Liver (tissue), 9 donors: ENCODE results near the gene ZBTB38. TPM values are rescaled to one million over a fixed set of nuclear protein-coding genes. Genes with fewer than 3 reads are reported as not detected.

Experiments used
- DNase-seq: peaks from one replicate; pipeline ENCODE4 v3.0.0-alpha.2; 2017; ENCODE audit warnings: low spot score
- H3K27ac ChIP-seq, 2 donors: one replicate each; pipeline ENCODE4 v1.7.0; 2013; ENCODE audit warnings: inconsistent platforms in 2 of 2, low read length in 2 of 2, control low read depth in 1 of 2, low read depth in 1 of 2, mild to moderate bottlenecking in 1 of 2
- H3K27me3 ChIP-seq, 4 donors: one replicate each; pipeline versions ENCODE4 v1.6.1 to v1.7.0; 2013; ENCODE audit warnings: low read length in 3 of 4, inconsistent platforms in 1 of 4, mild to moderate bottlenecking in 1 of 4, moderate library complexity in 1 of 4; ENCODE audit not compliant: control insufficient read depth in 4 of 4, insufficient read depth in 4 of 4
- H3K36me3 ChIP-seq, 4 donors: one replicate each; pipeline versions ENCODE4 v1.6.1 to v1.7.0; 2013; ENCODE audit warnings: low read length in 3 of 4, mild to moderate bottlenecking in 3 of 4, low read depth in 1 of 4, moderate library complexity in 1 of 4; ENCODE audit not compliant: control insufficient read depth in 4 of 4, insufficient read depth in 3 of 4
- H3K4me1 ChIP-seq, 4 donors: one replicate each; pipeline versions ENCODE4 v1.6.1 to v1.7.0; 2013; ENCODE audit warnings: low read length in 3 of 4, mild to moderate bottlenecking in 3 of 4, moderate library complexity in 1 of 4; ENCODE audit not compliant: control insufficient read depth in 4 of 4, insufficient read depth in 4 of 4
- H3K4me3 ChIP-seq, 3 donors: one replicate each; pipeline versions ENCODE4 v1.6.1 to v1.7.0; 2013; ENCODE audit warnings: low read length in 3 of 3, control low read depth in 1 of 3, low read depth in 1 of 3, mild to moderate bottlenecking in 1 of 3
- H3K9ac ChIP-seq, 2 donors: one replicate each; pipeline ENCODE4 v1.7.0; 2013; ENCODE audit warnings: low read length in 2 of 2, mild to moderate bottlenecking in 2 of 2, moderate library complexity in 2 of 2, control low read depth in 1 of 2, low read depth in 1 of 2
- H3K9me3 ChIP-seq, 4 donors: one replicate each; pipeline versions ENCODE4 v1.6.1 to v1.7.0; 2013; ENCODE audit warnings: low read length in 3 of 4; ENCODE audit not compliant: control insufficient read depth in 4 of 4
- EGR1 ChIP-seq, 2 donors: IDR thresholded peaks; 2 replicates each; pipeline ENCODE4 v1.6.1; 2016 to 2018; ENCODE audit warnings: antibody characterized with exemption in 2 of 2, low read depth in 2 of 2
- FOXA1 ChIP-seq: IDR thresholded peaks from 2 replicates; pipeline ENCODE4 v1.6.1; 2016; ENCODE audit warnings: antibody characterized with exemption
- FOXA2 ChIP-seq: IDR thresholded peaks from 2 replicates; pipeline ENCODE4 v1.6.1; 2016; ENCODE audit warnings: antibody characterized with exemption
- GABPA ChIP-seq, 2 donors: IDR thresholded peaks in 1 of 2; conservative IDR thresholded peaks in 1 of 2; 2 replicates each; pipeline ENCODE4 v1.6.1; 2016; ENCODE audit warnings: antibody characterized with exemption in 2 of 2, mild to moderate bottlenecking in 1 of 2, moderate library complexity in 1 of 2
- HNF4A ChIP-seq, 2 donors: conservative IDR thresholded peaks; 2 replicates each; pipeline ENCODE4 v1.6.1; 2016; ENCODE audit warnings: antibody characterized with exemption in 2 of 2, mild to moderate bottlenecking in 2 of 2
- HNF4G ChIP-seq: IDR thresholded peaks from 2 replicates; pipeline ENCODE4 v1.6.1; 2016; ENCODE audit warnings: antibody characterized with exemption
- NR2F2 ChIP-seq: IDR thresholded peaks from 2 replicates; pipeline ENCODE4 v1.6.1; 2016; ENCODE audit warnings: antibody characterized with exemption
- RAD21 ChIP-seq, 2 donors: IDR thresholded peaks; 2 replicates each; pipeline ENCODE4 v1.6.1; 2016; ENCODE audit warnings: antibody characterized with exemption in 2 of 2, mild to moderate bottlenecking in 2 of 2
- RXRA ChIP-seq, 2 donors: IDR thresholded peaks; 2 replicates each; pipeline ENCODE4 v1.6.1; 2017 to 2018; ENCODE audit warnings: antibody characterized with exemption in 2 of 2, mild to moderate bottlenecking in 1 of 2
- SP1 ChIP-seq: IDR thresholded peaks from 2 replicates; pipeline ENCODE4 v1.6.1; 2018; ENCODE audit warnings: antibody characterized with exemption, mild to moderate bottlenecking
- TAF1 ChIP-seq: conservative IDR thresholded peaks from 2 replicates; pipeline ENCODE4 v1.6.1; 2016; ENCODE audit warnings: antibody characterized with exemption, mild to moderate bottlenecking
- YY1 ChIP-seq: IDR thresholded peaks from 2 replicates; pipeline ENCODE4 v1.6.1; 2016; ENCODE audit warnings: antibody characterized with exemption, mild to moderate bottlenecking
- WGBS: extraction: QIAGEN DNeasy Blood & Tissue Kit; methylation state at CpG from one replicate; pipeline ENCODE4 v1.1.7; 2013; 5-methylcytosine and 5-hydroxymethylcytosine counted together
- polyA plus RNA-seq, 2 donors: library from polyadenylated mRNA; stranded (reverse) in 1 of 2; unstranded in 1 of 2; fragments of 200-250 nt in 1 of 2; fragments of >200 nt in 1 of 2; fragmentation: Nextera tagmentation in 1 of 2; extraction: Ambion mirVana in 1 of 2; gene quantifications; one replicate each; pipeline versions ENCODE4 v1.2.1 to v1.2.3, GENCODE V29; 2013 to 2015
- total RNA-seq, 2 donors: library from RNA; depleted of rRNA; stranded (reverse); fragments of >200 nt; gene quantifications; one replicate each; pipeline ENCODE4 v1.2.3, GENCODE V29; 2014
- TF ChIP-seq, protein P1 (sequence below): IDR thresholded peaks from 2 replicates; pipeline ENCODE4 v1.6.1; 2016; ENCODE audit warnings: antibody characterized with exemption
- TF ChIP-seq, protein P2 (sequence below): fragments of 150-350 bp; IDR thresholded peaks from 2 replicates; pipeline ENCODE4 v1.5.1; 2017; ENCODE audit warnings: improper control_type of control experiment, low read depth, low read length; ENCODE audit not compliant: missing input control
- TF ChIP-seq, protein P3 (sequence below): IDR thresholded peaks from 2 replicates; pipeline ENCODE4 v1.6.1; 2016; ENCODE audit warnings: antibody characterized with exemption
- donor health status: healthy.
- donor health status: healthy.
- donor health status: healthy.
- donor health status: healthy.
- donor health status: healthy.

The ZBTB38 gene
- total and polyA plus RNA-seq, 4 donors: 9.5 to 57.3 (median 19.5) TPM

DNA sequence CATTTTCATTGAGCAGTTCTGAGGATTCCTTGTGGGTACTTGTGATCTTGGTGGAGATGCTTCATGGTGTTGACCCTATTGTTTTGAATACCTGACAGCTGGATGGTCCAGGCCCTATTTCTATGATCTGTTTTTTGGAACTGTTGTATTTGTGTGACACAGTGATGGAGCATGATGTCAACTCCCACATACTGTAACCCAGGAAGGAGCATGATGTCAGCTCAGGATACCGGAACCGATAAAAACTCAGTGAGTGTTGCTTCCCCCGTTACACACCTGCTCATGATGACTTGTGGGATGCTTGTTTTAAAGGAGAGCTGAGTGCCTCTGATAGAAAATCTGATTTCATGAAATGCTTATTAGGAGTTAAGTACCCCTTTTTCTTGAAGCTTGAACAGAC is 45.1 kb downstream of the ZBTB38 start:
- whole genome bisulfite sequencing: 82% methylated on average over 3 of the region's 3 CpGs
- peak overlapping the region; percentile 1 to 40 (median 3) for H3K4me3 ChIP-seq

DNA sequence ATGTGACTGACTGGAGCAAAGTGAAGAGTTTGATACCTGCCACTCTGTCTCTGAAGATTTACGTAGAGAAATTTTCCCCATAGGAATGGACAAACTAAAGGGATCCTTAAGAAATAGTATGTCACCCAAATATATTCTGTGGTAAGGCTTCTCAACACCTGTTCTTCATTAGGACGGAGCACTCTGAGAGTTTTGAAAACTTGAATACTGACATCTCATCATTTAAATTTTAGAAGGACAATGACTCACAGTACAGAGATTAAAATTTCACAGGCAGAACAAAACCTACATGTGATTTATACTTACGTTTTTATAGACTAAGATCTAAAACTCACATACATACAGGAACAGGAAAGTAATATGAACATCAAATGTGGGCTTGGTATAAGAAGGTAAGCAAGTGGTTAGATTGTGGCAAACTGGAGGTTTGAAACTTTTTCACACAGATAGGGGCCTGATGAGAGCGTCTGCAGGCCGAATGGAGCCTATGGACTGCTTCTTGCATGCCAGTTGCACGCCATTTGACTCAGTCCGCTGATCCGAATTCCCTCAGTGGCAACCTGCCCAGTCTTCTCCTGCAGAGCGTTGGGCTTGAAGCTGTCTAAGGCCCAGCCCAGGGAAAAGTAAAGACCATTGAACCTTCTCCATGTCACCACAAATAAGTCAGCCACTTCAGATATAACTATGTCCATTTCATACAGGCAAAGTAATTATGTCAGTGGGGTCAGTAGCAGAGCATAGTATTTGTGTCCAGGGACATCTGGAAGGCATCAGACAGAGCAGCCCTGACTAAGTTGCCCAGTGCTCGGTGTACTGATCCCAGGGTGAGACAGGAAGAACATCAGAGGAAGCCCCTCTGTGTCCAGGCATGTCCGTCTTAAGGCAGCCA is 45.7 kb downstream of the ZBTB38 start:
- Histone ChIP-seq H3K36me3 (peaks cover 0 to 8% (median 2%) of the 10 kb centered on the region in 4 donors), H3K9ac (peak overlapping the region in 1 of 2 donors; percentile 5), H3K4me1 (peaks cover 10 to 34% (median 18%) of the 10 kb centered on the region in 4 donors)

More for the DNA sequence above, 45.1 kb downstream of the ZBTB38 start:
- Histone ChIP-seq H3K4me1 (peaks cover 10 to 34% (median 19%) of the 10 kb centered on the region in 4 donors), H3K9ac (peak overlapping the region in 1 of 2 donors; percentile 32), H3K9me3 (no peaks in the 10 kb centered on the region), H3K36me3 (peaks cover 0 to 8% (median 2%) of the 10 kb centered on the region in 4 donors), H3K27ac (peak overlapping the region; percentile 95 to 96), H3K27me3 (no peaks in the 10 kb centered on the region)
- TF ChIP-seq, protein P1, sequence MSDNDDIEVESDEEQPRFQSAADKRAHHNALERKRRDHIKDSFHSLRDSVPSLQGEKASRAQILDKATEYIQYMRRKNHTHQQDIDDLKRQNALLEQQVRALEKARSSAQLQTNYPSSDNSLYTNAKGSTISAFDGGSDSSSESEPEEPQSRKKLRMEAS: no peak
- TF ChIP-seq EGR1 (IDR thresholded peaks at IDR 0.05; ENCODE audit: low read depth in 2 of 2) (no peak), YY1 (no peak), GABPA (IDR thresholded peaks at IDR 0.05 in 1 of 2, conservative IDR thresholded peaks at IDR 0.05 in 1 of 2) (no peak), RAD21 (IDR thresholded peaks at IDR 0.05) (no peak), RXRA (IDR thresholded peaks at IDR 0.05) (no peak), TAF1 (no peak)
- no peak for DNase-seq

DNA sequence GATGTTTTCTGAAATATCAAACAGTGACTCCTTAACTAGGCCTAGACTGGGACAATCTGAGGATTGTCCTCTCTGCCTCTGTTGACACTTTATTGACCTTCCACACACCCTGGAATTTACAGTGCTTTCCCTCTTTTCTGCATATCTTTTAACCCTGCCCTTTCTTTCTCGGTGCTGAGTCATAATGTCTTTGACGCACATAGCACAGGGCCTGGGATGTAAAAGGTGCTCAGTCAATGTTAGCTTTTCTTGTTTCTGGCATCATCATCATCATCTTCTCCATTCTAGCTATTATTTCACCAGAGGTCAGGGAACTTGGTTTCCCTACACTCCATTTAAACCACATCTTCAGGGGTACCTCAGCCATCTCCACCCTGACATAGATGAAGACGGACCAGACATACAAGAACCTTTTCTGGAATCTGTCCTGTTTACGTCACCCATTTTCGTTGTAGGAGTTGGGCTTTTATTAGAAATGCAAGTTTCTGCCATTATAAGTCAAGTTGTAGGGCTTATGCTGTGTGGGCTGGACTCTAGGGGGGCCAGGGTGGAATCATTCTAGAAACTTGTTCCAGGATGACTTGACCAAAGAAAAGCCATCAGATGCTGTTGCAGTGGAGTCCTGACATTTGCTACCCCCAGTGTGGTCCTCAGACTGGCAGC is 46.6 kb downstream of the ZBTB38 start:
- TF ChIP-seq, protein P1: no peak
- TF ChIP-seq, protein P2, sequence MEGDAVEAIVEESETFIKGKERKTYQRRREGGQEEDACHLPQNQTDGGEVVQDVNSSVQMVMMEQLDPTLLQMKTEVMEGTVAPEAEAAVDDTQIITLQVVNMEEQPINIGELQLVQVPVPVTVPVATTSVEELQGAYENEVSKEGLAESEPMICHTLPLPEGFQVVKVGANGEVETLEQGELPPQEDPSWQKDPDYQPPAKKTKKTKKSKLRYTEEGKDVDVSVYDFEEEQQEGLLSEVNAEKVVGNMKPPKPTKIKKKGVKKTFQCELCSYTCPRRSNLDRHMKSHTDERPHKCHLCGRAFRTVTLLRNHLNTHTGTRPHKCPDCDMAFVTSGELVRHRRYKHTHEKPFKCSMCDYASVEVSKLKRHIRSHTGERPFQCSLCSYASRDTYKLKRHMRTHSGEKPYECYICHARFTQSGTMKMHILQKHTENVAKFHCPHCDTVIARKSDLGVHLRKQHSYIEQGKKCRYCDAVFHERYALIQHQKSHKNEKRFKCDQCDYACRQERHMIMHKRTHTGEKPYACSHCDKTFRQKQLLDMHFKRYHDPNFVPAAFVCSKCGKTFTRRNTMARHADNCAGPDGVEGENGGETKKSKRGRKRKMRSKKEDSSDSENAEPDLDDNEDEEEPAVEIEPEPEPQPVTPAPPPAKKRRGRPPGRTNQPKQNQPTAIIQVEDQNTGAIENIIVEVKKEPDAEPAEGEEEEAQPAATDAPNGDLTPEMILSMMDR: no peak
- TF ChIP-seq HNF4A (conservative IDR thresholded peaks at IDR 0.05) (no peak), FOXA1 (no peak), GABPA (IDR thresholded peaks at IDR 0.05 in 1 of 2, conservative IDR thresholded peaks at IDR 0.05 in 1 of 2) (no peak), NR2F2 (peak; percentile 12)
- TF ChIP-seq, protein P3, sequence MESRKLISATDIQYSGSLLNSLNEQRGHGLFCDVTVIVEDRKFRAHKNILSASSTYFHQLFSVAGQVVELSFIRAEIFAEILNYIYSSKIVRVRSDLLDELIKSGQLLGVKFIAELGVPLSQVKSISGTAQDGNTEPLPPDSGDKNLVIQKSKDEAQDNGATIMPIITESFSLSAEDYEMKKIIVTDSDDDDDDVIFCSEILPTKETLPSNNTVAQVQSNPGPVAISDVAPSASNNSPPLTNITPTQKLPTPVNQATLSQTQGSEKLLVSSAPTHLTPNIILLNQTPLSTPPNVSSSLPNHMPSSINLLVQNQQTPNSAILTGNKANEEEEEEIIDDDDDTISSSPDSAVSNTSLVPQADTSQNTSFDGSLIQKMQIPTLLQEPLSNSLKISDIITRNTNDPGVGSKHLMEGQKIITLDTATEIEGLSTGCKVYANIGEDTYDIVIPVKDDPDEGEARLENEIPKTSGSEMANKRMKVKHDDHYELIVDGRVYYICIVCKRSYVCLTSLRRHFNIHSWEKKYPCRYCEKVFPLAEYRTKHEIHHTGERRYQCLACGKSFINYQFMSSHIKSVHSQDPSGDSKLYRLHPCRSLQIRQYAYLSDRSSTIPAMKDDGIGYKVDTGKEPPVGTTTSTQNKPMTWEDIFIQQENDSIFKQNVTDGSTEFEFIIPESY: no peak
- Histone ChIP-seq H3K4me3 (no peak overlapping the region), H3K27ac (peak overlapping the region in 1 of 2 donors; percentile 39), H3K4me1 (peaks cover 6 to 28% (median 14%) of the 10 kb centered on the region in 4 donors), H3K9ac (no peak overlapping the region), H3K36me3 (peaks cover 0 to 8% (median 3%) of the 10 kb centered on the region in 4 donors), H3K9me3 (no peaks in the 10 kb centered on the region), H3K27me3 (no peaks in the 10 kb centered on the region)
- whole genome bisulfite sequencing: 89% methylated on average over 5 of the region's 5 CpGs
- DNase-seq: no peak

More for the DNA sequence above, 45.7 kb downstream of the ZBTB38 start:
- Histone ChIP-seq H3K27me3 (no peaks in the 10 kb centered on the region), H3K27ac (peak overlapping the region; percentile 95 to 96), H3K9me3 (no peaks in the 10 kb centered on the region), H3K4me3 (no peak overlapping the region)
- no peak for TF ChIP-seq FOXA2
- TF ChIP-seq HNF4G: no peak
- TF ChIP-seq NR2F2: peak; percentile 43
- TF ChIP-seq SP1: peak; percentile 29
- no peak for TF ChIP-seq HNF4A (conservative IDR thresholded peaks at IDR 0.05)
- DNase-seq: no peak
- whole genome bisulfite sequencing: 88% methylated on average over 11 of the region's 11 CpGs
